ENCODE measurements around the gene SUSD6. TPM values are rescaled to one million over a fixed set of nuclear protein-coding genes. Genes with fewer than 3 reads are reported as not detected.

SUSD6 gene
- total RNA-seq, 1 experiment from 2014 or later, result 3.7 TPM

DNA sequence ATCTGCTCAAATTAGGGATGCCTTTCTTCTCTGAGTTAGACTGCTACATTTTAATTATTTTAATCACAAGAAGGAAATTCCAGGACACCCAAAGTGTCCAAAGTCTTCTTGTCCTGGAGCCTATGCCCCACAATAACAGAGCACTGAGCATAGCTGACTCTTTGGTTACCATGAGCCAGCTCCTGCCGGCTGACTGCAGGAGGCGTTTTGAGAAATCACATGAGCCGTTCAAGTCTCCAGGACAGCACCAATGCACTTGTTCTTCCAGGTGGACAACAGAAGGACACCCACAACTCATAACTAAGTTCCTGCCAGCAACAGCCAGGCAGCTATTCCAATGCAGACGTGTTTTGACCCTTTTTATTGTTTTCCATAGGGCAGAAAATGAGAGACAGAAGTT is 109.5 kb downstream of the SUSD6 start:
- Histone ChIP-seq H4K20me1 (ENCODE audit: control insufficient read depth, insufficient read depth, insufficient read length) (no peaks in the 10 kb centered on the region), H3K23me2 (ENCODE audit: insufficient read length, low read depth, low read length, poor library complexity, severe bottlenecking) (no peaks in the 10 kb centered on the region), H2AK5ac (ENCODE audit: insufficient read length, low read length) (no peak overlapping the region), H2BK20ac (ENCODE audit: low read depth, low read length, poor library complexity, severe bottlenecking) (no peak overlapping the region), H2AFZ (ENCODE audit: low read length) (no peak overlapping the region), H3K14ac (ENCODE audit: insufficient read depth, low read length) (no peak overlapping the region), H3K9ac (ENCODE audit: extremely low read depth, insufficient read length, low read length) (no peak overlapping the region), H3K23ac (ENCODE audit: insufficient read length, low read depth, low read length) (no peak overlapping the region), H3K79me2 (ENCODE audit: insufficient read depth, low read length) (no peaks in the 10 kb centered on the region), H3K9me3 (ENCODE audit: control insufficient read depth, low read depth, low read length) (no peaks in the 10 kb centered on the region), H3K79me1 (ENCODE audit: insufficient read depth, low read depth, low read length, poor library complexity, severe bottlenecking) (no peaks in the 10 kb centered on the region), H2BK120ac (ENCODE audit: low read depth, low read length, poor library complexity, severe bottlenecking) (no peak overlapping the region), H3K27me3 (ENCODE audit: insufficient read depth, low read length) (no peaks in the 10 kb centered on the region), H3K4me2 (ENCODE audit: insufficient read depth, insufficient read length, low read length) (no peak overlapping the region), H3K27ac (ENCODE audit: insufficient read length, low read depth, low read length) (no peak overlapping the region), H2BK5ac (ENCODE audit: insufficient read length, low read length) (no peak overlapping the region), H2BK12ac (ENCODE audit: insufficient read length, low read depth, low read length) (no peak overlapping the region), H4K91ac (ENCODE audit: insufficient read length, low read depth, low read length) (no peak overlapping the region), H3T11ph (ENCODE audit: low read length) (no peak overlapping the region), H4K5ac (ENCODE audit: insufficient read length, low read depth, low read length) (no peak overlapping the region), H2BK15ac (ENCODE audit: low read depth, low read length) (no peak overlapping the region), H3K4me1 (ENCODE audit: insufficient read depth, low read length) (no peaks in the 10 kb centered on the region), H3K56ac (ENCODE audit: insufficient read length, low read depth, low read length) (no peak overlapping the region), H4K8ac (replicated peaks; ENCODE audit: insufficient read length, low read depth, low read length) (no peak overlapping the region), H3K4ac (ENCODE audit: low read depth, low read length) (no peak overlapping the region), H3K18ac (ENCODE audit: insufficient read length, low read depth, low read length) (no peak overlapping the region)
- peaks cover 22 to 23% of the 10 kb centered on the region in 2 experiments for H3K4me1 Mint-ChIP-seq
- no peak for DNase-seq
- TF ChIP-seq, protein P1, sequence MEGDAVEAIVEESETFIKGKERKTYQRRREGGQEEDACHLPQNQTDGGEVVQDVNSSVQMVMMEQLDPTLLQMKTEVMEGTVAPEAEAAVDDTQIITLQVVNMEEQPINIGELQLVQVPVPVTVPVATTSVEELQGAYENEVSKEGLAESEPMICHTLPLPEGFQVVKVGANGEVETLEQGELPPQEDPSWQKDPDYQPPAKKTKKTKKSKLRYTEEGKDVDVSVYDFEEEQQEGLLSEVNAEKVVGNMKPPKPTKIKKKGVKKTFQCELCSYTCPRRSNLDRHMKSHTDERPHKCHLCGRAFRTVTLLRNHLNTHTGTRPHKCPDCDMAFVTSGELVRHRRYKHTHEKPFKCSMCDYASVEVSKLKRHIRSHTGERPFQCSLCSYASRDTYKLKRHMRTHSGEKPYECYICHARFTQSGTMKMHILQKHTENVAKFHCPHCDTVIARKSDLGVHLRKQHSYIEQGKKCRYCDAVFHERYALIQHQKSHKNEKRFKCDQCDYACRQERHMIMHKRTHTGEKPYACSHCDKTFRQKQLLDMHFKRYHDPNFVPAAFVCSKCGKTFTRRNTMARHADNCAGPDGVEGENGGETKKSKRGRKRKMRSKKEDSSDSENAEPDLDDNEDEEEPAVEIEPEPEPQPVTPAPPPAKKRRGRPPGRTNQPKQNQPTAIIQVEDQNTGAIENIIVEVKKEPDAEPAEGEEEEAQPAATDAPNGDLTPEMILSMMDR (conservative IDR thresholded peaks at IDR 0.05), result no peak
- no CpG with 5 or more reads among the region's 4 CpGs for WGBS (ENCODE audit: extremely low coverage, insufficient read length, low lambda C conversion rate)
- H3K4me3 Mint-ChIP-seq, result no peak overlapping the region
- no peaks in the 10 kb centered on the region; a peak in 1 of 7 replicates for H3K36me3 Mint-ChIP-seq (ENCODE audit: insufficient read depth in 1 of 3, low read depth in 3 of 3)
- no peaks in the 10 kb centered on the region for H3K9me3 Mint-ChIP-seq
- H3K27me3 Mint-ChIP-seq (ENCODE audit: low read depth), result peaks cover 6% of the 10 kb centered on the region
- H3K27ac Mint-ChIP-seq, result no peak overlapping the region
